ENCODE data around the gene GALNTL6.
"Not testable (repeated sequence)": the region's sequence is repeated elsewhere in the genome, so short reads cannot be mapped to it uniquely, and the experiment has no call there.

Gene GALNTL6

GRCh38 chr4:172826861-172827260, 1013.7 kb downstream of the GALNTL6 start:
- no peak for DNase-seq

GRCh38 chr4:172830295-172830764, 1017.1 kb downstream of the GALNTL6 start:
- DNase-seq: no peak

- no peak for DNase-seq
Measured at GRCh38 chr4:172836661-172837060, 1023.5 kb downstream of the GALNTL6 start.

- DNase-seq: no peak
Measured at GRCh38 chr4:172838111-172838510, 1024.9 kb downstream of the GALNTL6 start.

GRCh38 chr4:172838943-172839342, 1025.7 kb downstream of the GALNTL6 start:
- no peak for DNase-seq

- DNase-seq: no peak
Measured at GRCh38 chr4:172842779-172843178, 1029.6 kb downstream of the GALNTL6 start.

GRCh38 chr4:172843192-172843591, 1030.0 kb downstream of the GALNTL6 start:
- DNase-seq: no peak

- no peak for DNase-seq
Measured at GRCh38 chr4:172844556-172844955, 1031.4 kb downstream of the GALNTL6 start.

- no peak for DNase-seq
Measured at GRCh38 chr4:172845281-172845680, 1032.1 kb downstream of the GALNTL6 start.

- DNase-seq: no peak
Measured at GRCh38 chr4:172850838-172851237, 1037.6 kb downstream of the GALNTL6 start.

- no peak for DNase-seq
Measured at GRCh38 chr4:172851534-172851933, 1038.3 kb downstream of the GALNTL6 start.

- no peak for DNase-seq
Measured at GRCh38 chr4:172857026-172857425, 1043.8 kb downstream of the GALNTL6 start.

- no peak for DNase-seq
Measured at GRCh38 chr4:172858731-172859230, 1045.6 kb downstream of the GALNTL6 start.

GRCh38 chr4:172865103-172865502, 1051.9 kb downstream of the GALNTL6 start:
- DNase-seq: no peak

- DNase-seq: no peak
Measured at GRCh38 chr4:172865531-172866127, 1052.4 kb downstream of the GALNTL6 start.

- DNase-seq: no peak
Measured at GRCh38 chr4:172866421-172866820, 1053.2 kb downstream of the GALNTL6 start.

GRCh38 chr4:172867835-172868234, 1054.6 kb downstream of the GALNTL6 start:
- DNase-seq: no peak

GRCh38 chr4:172868271-172868670, 1055.1 kb downstream of the GALNTL6 start:
- no peak for DNase-seq

- no peak for DNase-seq
Measured at GRCh38 chr4:172869621-172870268, 1056.5 kb downstream of the GALNTL6 start.

- no peak for DNase-seq
Measured at GRCh38 chr4:172871381-172871780, 1058.2 kb downstream of the GALNTL6 start.

- DNase-seq: no peak
Measured at GRCh38 chr4:172874944-172875343, 1061.7 kb downstream of the GALNTL6 start.

GRCh38 chr4:172876394-172876793, 1063.2 kb downstream of the GALNTL6 start:
- no peak for DNase-seq

GRCh38 chr4:172881645-172882044, 1068.4 kb downstream of the GALNTL6 start:
- no peak for DNase-seq

GRCh38 chr4:172887358-172887757, 1074.2 kb downstream of the GALNTL6 start:
- not testable (repeated sequence) for DNase-seq

Measured in central memory CD4-positive, alpha-beta T cell (primary cell).